ENCODE results near the gene TBXAS1. TPM values are rescaled to one million over a fixed set of nuclear protein-coding genes. Genes with fewer than 3 reads are reported as not detected.

Gene TBXAS1
- total and polyA plus RNA-seq, 4 donors = 4.1 to 22.4 (median 12.2) TPM

- TF ChIP-seq CTCF (IDR thresholded peaks at IDR 0.05; ENCODE audit: low read depth, low read length, missing input control) (no peak), MAX (IDR thresholded peaks at IDR 0.05) (no peak), HNF4G (IDR thresholded peaks at IDR 0.05) (no peak), FOXA1 (IDR thresholded peaks at IDR 0.05) (no peak), EGR1 (IDR thresholded peaks at IDR 0.05; ENCODE audit: low read depth in 2 of 2) (no peak), SP1 (IDR thresholded peaks at IDR 0.05) (no peak), TAF1 (conservative IDR thresholded peaks at IDR 0.05) (no peak)
- TF ChIP-seq, protein P1, sequence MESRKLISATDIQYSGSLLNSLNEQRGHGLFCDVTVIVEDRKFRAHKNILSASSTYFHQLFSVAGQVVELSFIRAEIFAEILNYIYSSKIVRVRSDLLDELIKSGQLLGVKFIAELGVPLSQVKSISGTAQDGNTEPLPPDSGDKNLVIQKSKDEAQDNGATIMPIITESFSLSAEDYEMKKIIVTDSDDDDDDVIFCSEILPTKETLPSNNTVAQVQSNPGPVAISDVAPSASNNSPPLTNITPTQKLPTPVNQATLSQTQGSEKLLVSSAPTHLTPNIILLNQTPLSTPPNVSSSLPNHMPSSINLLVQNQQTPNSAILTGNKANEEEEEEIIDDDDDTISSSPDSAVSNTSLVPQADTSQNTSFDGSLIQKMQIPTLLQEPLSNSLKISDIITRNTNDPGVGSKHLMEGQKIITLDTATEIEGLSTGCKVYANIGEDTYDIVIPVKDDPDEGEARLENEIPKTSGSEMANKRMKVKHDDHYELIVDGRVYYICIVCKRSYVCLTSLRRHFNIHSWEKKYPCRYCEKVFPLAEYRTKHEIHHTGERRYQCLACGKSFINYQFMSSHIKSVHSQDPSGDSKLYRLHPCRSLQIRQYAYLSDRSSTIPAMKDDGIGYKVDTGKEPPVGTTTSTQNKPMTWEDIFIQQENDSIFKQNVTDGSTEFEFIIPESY (IDR thresholded peaks at IDR 0.05) = no peak
Observed at GRCh38 chr7:140069298-140069949, 240.4 kb downstream of the TBXAS1 start (continued).

Other genes with a start within 250 kb of the TBXAS1 start
- 10 to 100 TPM; 13.1 to 48.8 TPM for gene HIPK2, start 51.3 kb upstream of the TBXAS1 start, total RNA-seq
- gene HIPK2, start 51.3 kb upstream of the TBXAS1 start, polyA plus RNA-seq = 10 to 100 TPM; 15.1 to 18.1 TPM
- 10 to 100 TPM; 25.9 to 32.7 TPM for gene PARP12, start 233.7 kb downstream of the TBXAS1 start, total RNA-seq
- gene PARP12, start 233.7 kb downstream of the TBXAS1 start, polyA plus RNA-seq = 10 to 100 TPM; 13.3 to 13.8 TPM

Data from liver (tissue), 5 donors.